Stimulated activated CD8-positive, alpha-beta memory T cell treated with anti-CD3 and anti-CD28 coated beads, Interleukin-12 subunit alpha, Interleukin-12 subunit beta, amount 100 ng/mL, for 24 hours (primary cell): ENCODE results near the gene PPP6R2.
A peak's percentile ranks its signal among the peaks of the same experiment; 100 is the strongest.
"Not testable (repeated sequence)": the region's sequence is repeated elsewhere in the genome, so short reads cannot be mapped to it uniquely, and the experiment has no call there.

ENCODE experiments used
- DNase-seq: peaks from one replicate; pipeline ENCODE4 v3.0.0-alpha.2; 2020; ENCODE audit errors: extremely low read depth

Gene PPP6R2

GRCh38 chr22:50318356-50318697 lies 24.8 kb upstream of the PPP6R2 start:
- no peak for DNase-seq

GRCh38 chr22:50318698-50319411 lies 24.3 kb upstream of the PPP6R2 start:
- DNase-seq: no peak

DNA sequence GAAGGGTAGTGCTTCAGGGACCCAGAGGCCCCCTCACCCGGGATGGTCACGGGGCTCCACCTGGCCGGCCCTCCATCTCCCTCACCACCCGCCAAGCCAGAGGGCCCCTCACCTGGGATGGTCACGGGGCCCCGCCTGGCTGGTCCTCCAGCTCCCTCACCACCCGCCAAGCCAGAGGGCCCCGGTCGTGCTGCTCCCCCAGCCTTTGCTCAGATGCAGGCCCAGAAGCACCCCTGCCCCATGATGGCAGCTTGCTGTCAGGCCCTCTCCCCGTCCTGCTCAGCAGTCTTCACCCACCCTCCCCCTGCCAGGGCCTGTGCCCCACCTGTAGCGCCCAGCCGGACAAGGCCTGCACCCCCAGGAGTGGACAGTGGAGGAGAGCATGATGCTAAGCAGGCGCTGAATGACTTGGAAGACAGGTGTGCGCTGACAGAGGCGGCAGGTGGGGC lies 23.6 kb upstream of the PPP6R2 start:
- DNase-seq: no peak

DNA sequence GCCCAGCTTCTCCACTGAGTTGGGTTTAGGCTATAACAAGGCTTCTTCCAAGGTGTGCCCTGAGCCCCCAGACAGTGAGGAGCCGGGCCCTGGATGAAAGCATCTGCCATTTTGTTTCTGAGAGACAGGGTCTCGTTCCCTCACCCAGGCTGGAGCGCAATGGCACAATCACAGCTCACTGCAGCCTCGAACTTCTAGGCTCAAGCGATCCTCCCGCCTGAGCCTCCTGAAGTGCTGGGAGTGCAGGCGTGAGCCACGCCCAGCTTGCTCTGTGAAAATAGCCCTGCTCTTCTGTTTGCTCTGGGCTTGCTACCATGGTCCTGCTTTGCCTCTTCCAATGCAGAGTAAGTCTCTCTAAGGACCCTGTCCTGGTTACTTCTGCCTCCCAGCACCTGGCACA lies 23.0 kb upstream of the PPP6R2 start:
- no peak for DNase-seq

DNA sequence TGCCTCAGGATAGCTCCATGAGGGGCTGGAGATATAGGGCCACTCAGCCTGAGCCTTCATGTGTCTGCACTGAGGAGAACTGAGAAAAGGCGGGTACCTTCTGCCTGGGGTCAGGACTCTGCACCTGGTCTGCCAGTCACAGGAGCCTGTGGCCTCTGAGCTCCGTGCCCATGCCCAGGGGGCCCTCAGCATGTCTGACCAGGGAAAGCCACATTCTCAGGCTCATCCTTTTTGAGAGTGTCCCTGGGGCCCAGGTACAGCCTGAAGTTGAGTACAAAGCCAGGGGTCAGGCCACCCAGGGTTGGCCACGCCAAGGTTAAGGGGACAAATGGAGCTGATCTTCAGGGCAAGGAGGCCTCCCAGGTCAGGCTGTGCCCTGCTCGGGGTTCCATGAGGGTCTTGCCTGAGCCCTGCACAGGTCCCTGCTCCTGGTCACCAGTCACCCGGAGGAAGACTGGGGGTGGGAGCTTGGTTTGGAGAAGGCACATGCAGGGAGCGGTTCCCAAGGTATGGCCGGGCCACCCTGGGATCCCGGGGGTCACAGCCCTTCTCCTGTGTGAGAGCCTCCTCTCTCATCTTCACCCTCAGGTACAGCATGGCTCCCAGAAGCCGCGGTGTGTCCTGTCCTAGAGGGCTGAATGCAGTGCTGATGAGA lies 22.3 kb upstream of the PPP6R2 start:
- DNase-seq: no peak

DNA sequence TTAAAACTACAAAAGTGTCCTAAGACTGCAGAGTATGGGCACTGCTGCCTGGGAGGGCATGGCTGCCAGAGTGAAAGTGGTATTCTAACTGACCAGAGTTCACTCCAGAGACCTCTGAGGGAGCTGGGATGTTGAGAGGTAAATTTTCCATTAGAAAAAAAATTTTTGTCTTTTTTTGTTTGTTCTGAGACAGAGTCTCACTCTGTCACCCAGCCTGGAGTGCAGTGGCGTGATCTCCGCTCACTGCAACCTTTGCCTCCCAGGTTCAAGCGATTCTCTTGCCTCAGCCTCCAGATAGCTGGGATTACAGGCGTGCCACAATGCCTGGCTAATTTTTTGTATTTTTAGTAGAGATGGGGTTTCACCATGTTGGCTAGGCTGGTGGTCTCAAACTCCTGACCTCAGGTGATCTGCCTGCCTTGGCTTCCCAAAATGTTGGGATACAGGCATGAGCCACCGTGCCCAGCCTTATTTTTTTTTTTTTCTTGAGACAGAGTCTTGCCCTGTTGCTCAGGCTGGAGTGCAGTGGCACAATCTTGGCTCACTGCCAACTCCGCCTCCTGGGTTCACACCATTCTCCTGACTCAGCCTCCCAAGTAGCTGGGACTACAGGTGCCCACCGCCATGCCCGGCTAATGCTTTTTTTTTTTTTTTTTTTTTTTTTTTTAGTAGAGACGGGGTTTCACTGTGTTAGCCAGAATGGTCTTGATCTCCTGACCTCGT lies 20.6 kb upstream of the PPP6R2 start:
- not testable (repeated sequence) for DNase-seq

DNA sequence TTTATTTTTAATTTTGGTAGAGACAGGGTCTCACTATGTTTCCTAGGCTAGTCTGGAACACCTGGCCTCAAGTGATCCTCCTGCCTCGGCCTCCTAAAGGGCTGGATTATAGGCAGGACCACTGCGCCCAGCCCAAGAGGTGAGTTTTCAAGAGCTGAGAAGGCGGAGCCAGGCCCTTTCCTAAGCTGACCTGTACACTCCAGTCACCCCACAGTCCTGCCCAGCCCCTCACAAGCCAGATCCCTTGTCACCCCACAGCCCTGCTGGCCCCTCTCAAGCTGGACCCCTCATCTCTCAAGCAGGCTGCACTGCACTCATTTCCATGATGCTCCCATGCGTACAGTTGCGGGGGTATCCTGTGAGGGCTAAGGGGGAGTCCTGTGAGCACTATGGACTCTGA lies 19.2 kb upstream of the PPP6R2 start:
- DNase-seq: no peak

GRCh38 chr22:50325444-50326224 lies 17.5 kb upstream of the PPP6R2 start:
- no peak for DNase-seq

DNA sequence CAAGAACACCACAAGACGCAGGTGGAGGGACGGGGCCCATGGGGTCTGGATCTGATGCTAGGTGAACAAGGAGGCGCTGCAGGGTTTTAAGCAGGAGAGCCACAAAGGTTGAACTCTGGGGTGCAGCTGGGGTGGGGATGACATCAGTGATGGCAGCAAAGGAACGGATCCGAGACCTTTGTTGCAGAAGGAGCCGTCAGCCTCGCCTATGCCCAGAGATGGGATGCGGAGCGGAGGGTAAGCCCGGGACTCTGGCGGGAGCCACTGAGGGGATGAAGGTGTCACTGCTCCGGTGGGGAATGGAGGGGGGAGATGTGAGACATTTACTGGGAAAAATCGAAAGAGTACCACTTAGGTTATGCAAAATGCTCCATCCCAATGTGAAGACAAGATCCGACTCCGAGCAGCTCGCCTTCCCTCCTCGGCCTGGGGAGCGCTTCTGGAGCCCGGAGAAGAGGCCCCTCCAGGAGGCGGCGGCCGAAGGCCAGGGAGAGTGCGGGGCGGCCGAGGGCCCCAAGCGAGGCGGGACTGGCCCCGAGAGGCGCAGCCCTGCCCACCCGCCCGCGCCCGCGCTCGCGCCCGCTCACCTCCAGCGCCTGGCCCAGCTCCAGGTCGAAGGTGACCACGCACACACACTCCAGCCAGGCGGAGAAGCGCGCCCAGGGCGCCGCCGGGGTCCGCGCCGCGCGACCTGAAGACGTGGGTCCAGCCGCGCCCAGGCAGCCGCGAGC lies 16.7 kb upstream of the PPP6R2 start:
- DNase-seq: no peak

DNA sequence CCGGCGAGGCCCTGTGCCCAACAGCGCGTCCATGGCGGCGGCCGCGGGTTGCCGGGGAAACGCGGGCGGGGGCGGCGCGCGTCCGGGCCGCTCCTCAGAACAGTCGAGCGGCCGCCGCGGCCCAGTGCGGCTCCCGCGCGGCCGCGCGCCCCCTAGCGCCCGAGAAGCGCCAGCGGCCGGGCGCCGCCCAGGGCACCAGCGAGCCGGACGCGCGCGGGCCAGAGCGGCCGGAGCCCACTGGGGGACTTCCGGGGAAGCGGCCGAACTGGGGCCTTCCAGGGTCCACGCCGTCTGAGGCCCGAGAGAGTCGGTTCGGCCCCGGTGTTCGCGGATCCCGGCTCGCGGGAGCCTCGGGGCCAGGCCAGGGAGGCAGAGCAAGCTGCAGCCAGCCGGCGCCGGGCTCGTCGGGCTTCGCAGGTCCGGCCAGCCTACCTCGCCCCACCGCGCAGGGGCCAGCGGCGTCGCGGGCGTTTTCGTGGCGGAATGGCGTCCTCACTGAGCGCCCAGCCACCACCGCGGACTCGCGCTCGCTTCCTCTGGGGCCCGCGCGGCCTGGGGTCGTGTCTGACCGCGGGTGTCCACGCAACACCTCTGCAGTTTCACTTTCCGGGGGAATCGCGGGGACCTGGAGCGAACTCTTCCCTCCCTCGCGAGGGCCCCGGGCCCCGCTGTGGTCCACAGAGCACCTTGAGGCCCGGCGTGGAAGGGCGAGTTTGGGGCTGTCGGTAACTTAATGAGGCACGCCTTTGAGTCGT lies 16.0 kb upstream of the PPP6R2 start, which contains the start of gene DENND6B:
TSS of gene DENND6B (minus strand) at position 57 of the 755 bp plus-strand sequence. CDS start at position 33, 24 bp downstream.
- peak; percentile 27 for DNase-seq

DNA sequence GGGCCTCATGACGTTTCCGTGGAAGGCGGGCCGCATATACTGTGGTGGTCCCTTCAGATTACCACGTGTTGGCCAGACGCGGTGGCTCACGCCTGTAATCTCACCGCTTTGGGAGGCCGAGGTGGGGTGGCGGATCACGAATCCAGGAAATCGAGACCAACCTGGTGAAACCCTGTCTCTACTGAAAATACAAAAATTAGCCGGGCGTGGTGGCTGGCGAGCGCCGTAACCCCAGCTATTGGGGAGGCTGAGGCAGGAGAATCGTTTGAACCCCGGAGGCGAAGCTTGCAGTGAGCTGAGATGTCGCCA lies 15.5 kb upstream of the PPP6R2 start:
- no peak for DNase-seq

- DNase-seq: no peak
These were observed 13.9 kb upstream of the PPP6R2 start for GRCh38 chr22:50329236-50329635.

- not testable (repeated sequence) for DNase-seq
These were observed 8.7 kb upstream of the PPP6R2 start for GRCh38 chr22:50334433-50334832.

DNA sequence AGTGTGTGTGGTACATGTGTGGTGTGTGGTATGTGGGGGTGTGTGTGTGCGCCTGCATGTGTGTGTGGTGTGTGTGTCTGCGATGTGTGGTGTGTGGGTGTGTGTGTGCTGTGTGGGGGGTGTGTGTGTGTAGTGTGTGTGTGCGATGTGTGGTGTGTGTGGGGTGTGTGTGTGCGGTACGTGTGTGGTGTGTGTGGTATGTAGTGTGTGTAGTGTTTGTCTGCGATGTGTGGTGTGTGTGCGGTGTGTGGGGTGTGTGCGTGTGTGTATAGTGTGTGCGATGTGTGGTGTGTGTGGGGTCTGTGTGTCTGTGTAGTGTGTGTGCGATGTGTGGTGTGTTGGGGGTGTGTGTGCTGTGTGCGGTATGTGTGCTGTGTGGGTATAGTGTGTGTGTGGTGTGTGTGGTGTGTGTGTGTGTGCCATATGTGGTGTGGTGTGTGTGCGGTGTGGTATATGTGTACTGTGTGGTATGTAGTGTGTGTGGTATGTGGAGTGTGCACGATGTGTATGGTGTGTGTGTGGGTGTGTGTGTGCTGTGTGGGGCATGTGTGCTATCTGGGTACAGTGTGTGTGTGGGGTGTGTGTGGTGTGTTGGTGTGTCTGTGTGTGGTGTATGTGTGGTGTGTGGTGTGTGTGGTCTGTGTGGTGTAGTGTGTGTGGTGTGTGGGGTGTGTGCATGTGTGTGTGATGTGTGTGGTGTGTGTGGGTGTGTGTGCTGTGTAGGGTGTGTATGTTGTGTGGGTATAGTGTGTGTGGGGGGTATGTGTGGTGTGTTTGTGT lies 5.7 kb upstream of the PPP6R2 start:
- DNase-seq: no peak

GRCh38 chr22:50338042-50338573 lies 5.0 kb upstream of the PPP6R2 start:
- no peak for DNase-seq

DNA sequence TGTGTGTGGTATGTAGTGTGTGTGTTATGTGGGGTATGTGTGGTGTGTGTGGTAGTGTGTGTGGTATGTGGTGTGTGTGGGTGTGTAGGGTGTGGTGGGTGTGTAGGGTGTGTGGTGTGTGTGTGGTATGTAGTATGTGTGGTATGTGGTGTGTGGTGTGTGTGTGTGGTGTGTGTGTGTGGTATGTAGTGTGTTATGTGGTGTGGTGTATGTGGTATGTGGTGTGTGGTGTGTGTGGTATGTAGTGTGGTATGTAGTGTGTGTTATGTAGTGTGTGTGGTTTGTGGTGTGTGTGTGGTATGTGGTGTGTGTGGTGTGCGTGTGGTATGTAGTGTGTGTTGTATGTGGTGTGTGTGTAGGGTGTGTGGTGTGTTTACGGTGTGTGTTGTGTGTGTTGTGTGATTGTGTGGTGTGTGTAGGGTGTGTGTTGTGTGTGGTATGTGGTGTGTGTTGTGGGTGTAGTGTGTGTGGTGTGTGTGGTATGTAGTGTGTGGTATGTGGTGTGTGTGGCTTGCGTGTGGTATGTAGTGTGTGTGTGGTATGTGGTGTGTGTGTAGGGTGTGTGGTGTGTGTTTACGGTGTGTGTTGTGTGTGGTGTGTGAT lies 4.2 kb upstream of the PPP6R2 start:
- DNase-seq: no peak

DNA sequence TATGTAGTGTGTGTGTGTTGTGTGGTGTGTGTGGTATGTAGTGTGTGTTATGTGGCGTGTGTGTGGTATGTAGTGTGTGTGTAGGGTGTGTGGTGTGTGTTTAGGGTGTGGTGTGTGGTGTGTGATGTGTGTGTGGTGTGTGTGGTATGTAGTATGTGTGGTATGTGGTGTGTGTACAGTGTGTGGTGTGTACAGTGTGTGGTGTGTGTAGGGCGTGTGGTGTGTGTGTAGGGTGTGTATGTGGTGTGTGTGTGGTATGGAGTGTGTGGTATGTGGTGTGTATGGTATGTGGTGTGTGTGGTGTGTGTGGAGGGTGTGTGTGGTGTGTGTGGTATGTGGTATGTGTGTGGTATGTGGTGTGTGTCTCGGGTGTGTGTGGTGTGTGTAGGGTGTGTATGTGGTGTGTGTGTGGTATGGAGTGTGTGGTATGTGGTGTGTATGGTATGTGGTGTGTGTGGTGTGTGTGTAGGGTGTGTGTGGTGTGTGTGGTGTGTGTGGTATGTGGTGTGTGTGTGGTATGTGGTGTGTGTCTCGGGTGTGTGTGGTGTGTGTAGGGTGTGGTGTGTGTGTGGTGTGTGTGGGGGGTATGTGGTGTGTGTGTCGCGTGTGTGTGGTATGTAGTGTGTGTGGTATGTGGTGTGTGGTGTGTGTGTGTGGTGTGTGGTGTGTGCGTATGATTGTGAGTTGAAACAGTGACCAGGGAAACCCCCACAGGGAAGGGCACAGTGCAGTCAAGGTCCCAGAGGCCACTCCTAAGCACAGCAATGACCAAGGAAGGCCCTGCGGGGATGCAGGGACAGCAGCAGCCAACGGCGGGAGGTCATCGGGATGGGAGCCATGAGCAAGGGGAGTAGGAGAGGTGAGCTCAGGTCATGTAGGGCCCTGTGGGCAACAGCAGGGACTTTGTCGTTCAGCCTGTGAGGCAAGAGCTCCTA lies 2.9 kb upstream of the PPP6R2 start:
- DNase-seq: no peak

DNA sequence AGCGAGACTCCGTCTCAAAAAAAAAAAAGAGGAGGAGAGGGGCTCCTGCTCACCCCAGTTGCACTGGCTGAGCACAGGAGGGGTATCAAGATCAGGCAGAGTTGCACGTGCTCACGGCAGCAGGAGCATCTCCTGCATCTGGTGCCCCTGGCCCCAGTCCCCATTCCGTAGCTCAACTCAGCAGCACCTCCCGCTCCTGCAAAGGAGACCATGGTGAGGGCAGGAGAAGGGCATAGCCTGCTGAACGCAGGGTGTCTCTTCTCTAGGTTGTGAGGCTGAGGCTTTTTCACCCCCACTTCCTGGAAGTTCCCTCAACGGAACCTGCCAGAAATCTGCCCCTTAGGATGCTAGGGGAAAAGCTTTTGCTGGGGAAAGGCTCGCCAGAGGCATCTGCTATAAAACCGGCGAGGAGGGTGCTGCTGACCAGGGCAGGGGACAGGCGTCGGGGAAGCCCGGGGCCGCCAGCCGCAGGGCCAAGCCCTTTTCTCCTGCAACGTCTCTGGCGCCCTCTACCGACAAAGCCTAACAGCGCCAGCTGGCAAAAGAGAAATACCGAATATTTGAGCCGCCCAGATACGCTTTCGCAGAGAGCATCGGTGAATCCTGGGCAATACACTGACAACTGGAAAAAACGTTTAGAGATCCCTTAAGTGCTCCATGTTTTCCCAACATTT lies 1.0 kb upstream of the PPP6R2 start:
- peak; percentile 73 for DNase-seq
